GM23338 (cell line): ENCODE results near the gene EEF1AKMT2. TPM values are rescaled to one million over a fixed set of nuclear protein-coding genes. Genes with fewer than 3 reads are reported as not detected.

ENCODE experiments used
- EZH2 ChIP-seq: fragments of 200-600 bp; sonication (generic); IDR thresholded peaks from one replicate; pipeline ENCODE4 v1.8.0; 2017; ENCODE audit warnings: antibody characterized with exemption, mild to moderate bottlenecking, low read depth; ENCODE audit not compliant: unreplicated experiment
- JUNB ChIP-seq: IDR thresholded peaks from one replicate; pipeline ENCODE4 v1.6.1; 2016; ENCODE audit warnings: antibody characterized with exemption; ENCODE audit not compliant: unreplicated experiment
- NANOG ChIP-seq: IDR thresholded peaks from 2 replicates; pipeline ENCODE4 v1.6.1; 2016; ENCODE audit warnings: antibody characterized with exemption, borderline replicate concordance
- POLR2AphosphoS5 ChIP-seq: IDR thresholded peaks from 2 replicates; pipeline ENCODE4 v1.6.1; 2016; ENCODE audit warnings: antibody characterized with exemption, low read depth
- polyA plus RNA-seq: library from polyadenylated mRNA; unstranded; fragments of >200 nt; fragmentation: Nextera tagmentation; extraction: Ambion mirVana; gene quantifications from 2 replicates; pipeline ENCODE4 v1.2.1, GENCODE V29; 2016
- small RNA-seq: library from RNA; depleted of rRNA; stranded (forward); fragments of <200 nt; gene quantifications from one replicate; pipeline ENCODE3, GENCODE V24; 2014; ENCODE audit warnings: low replicate concordance
- total RNA-seq: library from RNA; depleted of rRNA; stranded (reverse); fragments of >200 nt; shearing (Covaris generic); gene quantifications from 2 replicates; pipeline ENCODE4 v1.2.3, GENCODE V29; 2014; rRNA removed
- TF ChIP-seq, protein P1 (sequence below): fragments of 250-450 bp; sonication (Bioruptor Pico); IDR thresholded peaks from 2 replicates; pipeline ENCODE4 v1.5.0; 2020; ENCODE audit warnings: mild to moderate bottlenecking, moderate library complexity
- TF ChIP-seq, protein P2 (sequence below): IDR thresholded peaks from one replicate; pipeline ENCODE4 v1.6.1; 2018; ENCODE audit warnings: antibody characterized with exemption; ENCODE audit not compliant: unreplicated experiment
- TF ChIP-seq, protein P3 (sequence below), 2 experiments: fragments of 200-600 bp in 1 of 2; sonication (generic) in 1 of 2; conservative IDR thresholded peaks; 2 replicates each; pipeline versions ENCODE4 v1.5.1 to v1.6.1; 2016 to 2017; ENCODE audit warnings: antibody characterized with exemption in 2 of 2, low read depth in 2 of 2, mild to moderate bottlenecking in 2 of 2, moderate library complexity in 1 of 2

EEF1AKMT2 gene
- total and polyA plus RNA-seq, 2 experiments from 2014 or later = 35.0 to 38.0 TPM

DNA sequence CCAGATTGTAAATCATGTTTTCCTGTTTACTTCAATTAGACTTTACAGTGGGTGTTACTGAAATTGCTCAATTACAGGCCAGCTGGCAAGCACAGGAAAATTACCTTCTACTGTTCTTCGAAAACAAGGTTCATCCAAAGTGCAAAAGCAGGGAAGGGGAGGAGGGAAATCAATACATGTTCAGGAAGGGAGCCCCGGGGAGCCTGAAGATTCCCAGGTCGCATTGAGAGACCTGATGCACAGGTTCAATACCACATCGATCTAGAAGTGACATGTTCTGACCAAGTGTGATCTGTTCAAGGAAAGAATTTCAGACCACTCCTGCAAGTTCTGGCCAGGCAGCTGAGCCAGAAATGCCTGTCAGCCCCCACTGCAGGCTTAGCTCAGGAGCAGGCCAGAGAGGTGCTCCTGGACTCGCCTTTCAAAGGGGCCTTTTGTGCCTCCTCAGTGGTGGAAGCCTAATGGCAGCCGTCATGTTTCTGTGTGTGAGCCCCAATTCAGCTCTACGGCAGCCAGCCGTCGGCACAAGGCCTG, 83.4 kb downstream of the EEF1AKMT2 start (continued):
- TF ChIP-seq, protein P1, sequence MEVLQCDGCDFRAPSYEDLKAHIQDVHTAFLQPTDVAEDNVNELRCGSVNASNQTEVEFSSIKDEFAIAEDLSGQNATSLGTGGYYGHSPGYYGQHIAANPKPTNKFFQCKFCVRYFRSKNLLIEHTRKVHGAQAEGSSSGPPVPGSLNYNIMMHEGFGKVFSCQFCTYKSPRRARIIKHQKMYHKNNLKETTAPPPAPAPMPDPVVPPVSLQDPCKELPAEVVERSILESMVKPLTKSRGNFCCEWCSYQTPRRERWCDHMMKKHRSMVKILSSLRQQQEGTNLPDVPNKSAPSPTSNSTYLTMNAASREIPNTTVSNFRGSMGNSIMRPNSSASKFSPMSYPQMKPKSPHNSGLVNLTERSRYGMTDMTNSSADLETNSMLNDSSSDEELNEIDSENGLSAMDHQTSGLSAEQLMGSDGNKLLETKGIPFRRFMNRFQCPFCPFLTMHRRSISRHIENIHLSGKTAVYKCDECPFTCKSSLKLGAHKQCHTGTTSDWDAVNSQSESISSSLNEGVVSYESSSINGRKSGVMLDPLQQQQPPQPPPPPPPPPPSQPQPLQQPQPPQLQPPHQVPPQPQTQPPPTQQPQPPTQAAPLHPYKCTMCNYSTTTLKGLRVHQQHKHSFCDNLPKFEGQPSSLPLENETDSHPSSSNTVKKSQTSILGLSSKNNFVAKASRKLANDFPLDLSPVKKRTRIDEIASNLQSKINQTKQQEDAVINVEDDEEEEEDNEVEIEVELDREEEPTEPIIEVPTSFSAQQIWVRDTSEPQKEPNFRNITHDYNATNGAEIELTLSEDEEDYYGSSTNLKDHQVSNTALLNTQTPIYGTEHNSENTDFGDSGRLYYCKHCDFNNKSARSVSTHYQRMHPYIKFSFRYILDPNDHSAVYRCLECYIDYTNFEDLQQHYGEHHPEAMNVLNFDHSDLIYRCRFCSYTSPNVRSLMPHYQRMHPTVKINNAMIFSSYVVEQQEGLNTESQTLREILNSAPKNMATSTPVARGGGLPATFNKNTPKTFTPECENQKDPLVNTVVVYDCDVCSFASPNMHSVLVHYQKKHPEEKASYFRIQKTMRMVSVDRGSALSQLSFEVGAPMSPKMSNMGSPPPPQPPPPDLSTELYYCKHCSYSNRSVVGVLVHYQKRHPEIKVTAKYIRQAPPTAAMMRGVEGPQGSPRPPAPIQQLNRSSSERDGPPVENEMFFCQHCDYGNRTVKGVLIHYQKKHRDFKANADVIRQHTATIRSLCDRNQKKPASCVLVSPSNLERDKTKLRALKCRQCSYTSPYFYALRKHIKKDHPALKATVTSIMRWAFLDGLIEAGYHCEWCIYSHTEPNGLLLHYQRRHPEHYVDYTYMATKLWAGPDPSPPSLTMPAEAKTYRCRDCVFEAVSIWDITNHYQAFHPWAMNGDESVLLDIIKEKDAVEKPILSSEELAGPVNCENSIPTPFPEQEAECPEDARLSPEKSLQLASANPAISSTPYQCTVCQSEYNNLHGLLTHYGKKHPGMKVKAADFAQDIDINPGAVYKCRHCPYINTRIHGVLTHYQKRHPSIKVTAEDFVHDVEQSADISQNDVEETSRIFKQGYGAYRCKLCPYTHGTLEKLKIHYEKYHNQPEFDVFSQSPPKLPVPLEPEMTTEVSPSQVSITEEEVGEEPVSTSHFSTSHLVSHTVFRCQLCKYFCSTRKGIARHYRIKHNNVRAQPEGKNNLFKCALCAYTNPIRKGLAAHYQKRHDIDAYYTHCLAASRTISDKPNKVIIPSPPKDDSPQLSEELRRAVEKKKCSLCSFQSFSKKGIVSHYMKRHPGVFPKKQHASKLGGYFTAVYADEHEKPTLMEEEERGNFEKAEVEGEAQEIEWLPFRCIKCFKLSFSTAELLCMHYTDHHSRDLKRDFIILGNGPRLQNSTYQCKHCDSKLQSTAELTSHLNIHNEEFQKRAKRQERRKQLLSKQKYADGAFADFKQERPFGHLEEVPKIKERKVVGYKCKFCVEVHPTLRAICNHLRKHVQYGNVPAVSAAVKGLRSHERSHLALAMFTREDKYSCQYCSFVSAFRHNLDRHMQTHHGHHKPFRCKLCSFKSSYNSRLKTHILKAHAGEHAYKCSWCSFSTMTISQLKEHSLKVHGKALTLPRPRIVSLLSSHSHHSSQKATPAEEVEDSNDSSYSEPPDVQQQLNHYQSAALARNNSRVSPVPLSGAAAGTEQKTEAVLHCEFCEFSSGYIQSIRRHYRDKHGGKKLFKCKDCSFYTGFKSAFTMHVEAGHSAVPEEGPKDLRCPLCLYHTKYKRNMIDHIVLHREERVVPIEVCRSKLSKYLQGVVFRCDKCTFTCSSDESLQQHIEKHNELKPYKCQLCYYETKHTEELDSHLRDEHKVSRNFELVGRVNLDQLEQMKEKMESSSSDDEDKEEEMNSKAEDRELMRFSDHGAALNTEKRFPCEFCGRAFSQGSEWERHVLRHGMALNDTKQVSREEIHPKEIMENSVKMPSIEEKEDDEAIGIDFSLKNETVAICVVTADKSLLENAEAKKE = no peak
- no peak for TF ChIP-seq NANOG
- no peak for TF ChIP-seq EZH2
- TF ChIP-seq POLR2AphosphoS5 = no peak
- TF ChIP-seq, protein P2, sequence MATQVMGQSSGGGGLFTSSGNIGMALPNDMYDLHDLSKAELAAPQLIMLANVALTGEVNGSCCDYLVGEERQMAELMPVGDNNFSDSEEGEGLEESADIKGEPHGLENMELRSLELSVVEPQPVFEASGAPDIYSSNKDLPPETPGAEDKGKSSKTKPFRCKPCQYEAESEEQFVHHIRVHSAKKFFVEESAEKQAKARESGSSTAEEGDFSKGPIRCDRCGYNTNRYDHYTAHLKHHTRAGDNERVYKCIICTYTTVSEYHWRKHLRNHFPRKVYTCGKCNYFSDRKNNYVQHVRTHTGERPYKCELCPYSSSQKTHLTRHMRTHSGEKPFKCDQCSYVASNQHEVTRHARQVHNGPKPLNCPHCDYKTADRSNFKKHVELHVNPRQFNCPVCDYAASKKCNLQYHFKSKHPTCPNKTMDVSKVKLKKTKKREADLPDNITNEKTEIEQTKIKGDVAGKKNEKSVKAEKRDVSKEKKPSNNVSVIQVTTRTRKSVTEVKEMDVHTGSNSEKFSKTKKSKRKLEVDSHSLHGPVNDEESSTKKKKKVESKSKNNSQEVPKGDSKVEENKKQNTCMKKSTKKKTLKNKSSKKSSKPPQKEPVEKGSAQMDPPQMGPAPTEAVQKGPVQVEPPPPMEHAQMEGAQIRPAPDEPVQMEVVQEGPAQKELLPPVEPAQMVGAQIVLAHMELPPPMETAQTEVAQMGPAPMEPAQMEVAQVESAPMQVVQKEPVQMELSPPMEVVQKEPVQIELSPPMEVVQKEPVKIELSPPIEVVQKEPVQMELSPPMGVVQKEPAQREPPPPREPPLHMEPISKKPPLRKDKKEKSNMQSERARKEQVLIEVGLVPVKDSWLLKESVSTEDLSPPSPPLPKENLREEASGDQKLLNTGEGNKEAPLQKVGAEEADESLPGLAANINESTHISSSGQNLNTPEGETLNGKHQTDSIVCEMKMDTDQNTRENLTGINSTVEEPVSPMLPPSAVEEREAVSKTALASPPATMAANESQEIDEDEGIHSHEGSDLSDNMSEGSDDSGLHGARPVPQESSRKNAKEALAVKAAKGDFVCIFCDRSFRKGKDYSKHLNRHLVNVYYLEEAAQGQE = no peak
- TF ChIP-seq, protein P3, sequence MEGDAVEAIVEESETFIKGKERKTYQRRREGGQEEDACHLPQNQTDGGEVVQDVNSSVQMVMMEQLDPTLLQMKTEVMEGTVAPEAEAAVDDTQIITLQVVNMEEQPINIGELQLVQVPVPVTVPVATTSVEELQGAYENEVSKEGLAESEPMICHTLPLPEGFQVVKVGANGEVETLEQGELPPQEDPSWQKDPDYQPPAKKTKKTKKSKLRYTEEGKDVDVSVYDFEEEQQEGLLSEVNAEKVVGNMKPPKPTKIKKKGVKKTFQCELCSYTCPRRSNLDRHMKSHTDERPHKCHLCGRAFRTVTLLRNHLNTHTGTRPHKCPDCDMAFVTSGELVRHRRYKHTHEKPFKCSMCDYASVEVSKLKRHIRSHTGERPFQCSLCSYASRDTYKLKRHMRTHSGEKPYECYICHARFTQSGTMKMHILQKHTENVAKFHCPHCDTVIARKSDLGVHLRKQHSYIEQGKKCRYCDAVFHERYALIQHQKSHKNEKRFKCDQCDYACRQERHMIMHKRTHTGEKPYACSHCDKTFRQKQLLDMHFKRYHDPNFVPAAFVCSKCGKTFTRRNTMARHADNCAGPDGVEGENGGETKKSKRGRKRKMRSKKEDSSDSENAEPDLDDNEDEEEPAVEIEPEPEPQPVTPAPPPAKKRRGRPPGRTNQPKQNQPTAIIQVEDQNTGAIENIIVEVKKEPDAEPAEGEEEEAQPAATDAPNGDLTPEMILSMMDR (conservative IDR thresholded peaks at IDR 0.05; ENCODE audit: low read depth in 2 of 2) = no peak
- no peak for TF ChIP-seq JUNB

Small RNA genes lying within 50 kb of the gene (small RNA-seq; reads per million reads assigned to genes)
- not detected for gene RF00019

Other genes starting within 250 kb of the EEF1AKMT2 start
- gene FAM53B, start 47.5 kb downstream of the EEF1AKMT2 start, total RNA-seq = 14.5 and 20.3 TPM in 2 replicates
- 3.0 and 3.5 TPM in 2 replicates for gene FAM53B, start 47.5 kb downstream of the EEF1AKMT2 start, polyA plus RNA-seq
- gene ABRAXAS2, start 9.9 kb upstream of the EEF1AKMT2 start, total RNA-seq = 15.5 and 15.6 TPM in 2 replicates
- 10.9 and 12.1 TPM in 2 replicates for gene ABRAXAS2, start 9.9 kb upstream of the EEF1AKMT2 start, polyA plus RNA-seq
- 26.7 and 27.8 TPM in 2 replicates for gene ZRANB1, start 150.2 kb upstream of the EEF1AKMT2 start, total RNA-seq
- 2.6 and 4.2 TPM in 2 replicates for gene ZRANB1, start 150.2 kb upstream of the EEF1AKMT2 start, polyA plus RNA-seq